SK-N-SH (cell line): ENCODE results near the gene SNRNP25. TPM values are rescaled to one million over a fixed set of nuclear protein-coding genes. Genes with fewer than 3 reads are reported as not detected.

Source experiments
- CTCF ChIA-PET: fragments of 300-600, 350-600 bp; formaldehyde crosslinking; extraction: SDS; loops from one replicate; lab custom pipeline; 2021; lab: Yijun Ruan, JAX
- POLR2A ChIA-PET: fragments of 350-600 bp; sonication (Branson Sonifier 250); formaldehyde crosslinking; extraction: SDS; loops from one replicate; lab custom pipeline; 2020; ENCODE audit warnings: antibody characterized with exemption, inconsistent platforms; lab: Yijun Ruan, JAX
- DNase-seq: peaks from one replicate; pipeline ENCODE4 v3.0.0; 2012
- H2AFZ ChIP-seq: fragments of 200-600 bp; sonication (generic); 2 replicates; pipeline ENCODE4 v1.8.1; 2016; ENCODE audit warnings: antibody characterized with exemption, mild to moderate bottlenecking, low read depth
- H3F3A ChIP-seq: fragments of 200-600 bp; sonication (generic); replicated peaks from 2 replicates; pipeline ENCODE3; 2016; ENCODE audit warnings: antibody characterized with exemption, mild to moderate bottlenecking; ENCODE audit not compliant: insufficient read depth
- H3K27ac ChIP-seq, 2 experiments: fragments of 200-500 bp in 1 of 2; fragments of 200-600 bp in 1 of 2; sonication (Bioruptor generic) in 1 of 2; sonication (generic), shearing (Covaris generic) in 1 of 2; 2 replicates each; pipeline versions ENCODE4 v1.5.1 to v1.6.1; 2014 to 2016; ENCODE audit warnings: low read depth in 2 of 2, inconsistent platforms in 1 of 2, low read length in 1 of 2, mild to moderate bottlenecking in 1 of 2, mixed read lengths in 1 of 2
- H3K27me3 ChIP-seq: fragments of 200-600 bp; sonication (generic), shearing (Covaris generic); 2 replicates; pipeline ENCODE4 v1.6.1; 2016; ENCODE audit warnings: mixed run types; ENCODE audit not compliant: insufficient read depth
- H3K36me3 ChIP-seq, 2 experiments: fragments of 200-500 bp in 1 of 2; fragments of 200-600 bp in 1 of 2; sonication (Bioruptor generic) in 1 of 2; sonication (generic) in 1 of 2; replicated peaks in 1 of 2; 2 replicates each; pipeline versions ENCODE3 to v1.5.1; 2014 to 2016; ENCODE audit warnings: low read length in 1 of 2, mild to moderate bottlenecking in 1 of 2; ENCODE audit not compliant: insufficient read depth in 2 of 2, control insufficient read depth in 1 of 2
- H3K4me1 ChIP-seq, 2 experiments: fragments of 200-500 bp in 1 of 2; fragments of 200-600 bp in 1 of 2; sonication (Bioruptor generic) in 1 of 2; sonication (generic), shearing (Covaris generic) in 1 of 2; 2 replicates each; pipeline versions ENCODE4 v1.5.1 to v1.6.1; 2014 to 2016; ENCODE audit warnings: low read depth in 1 of 2, low read length in 1 of 2, mixed run types in 1 of 2; ENCODE audit not compliant: insufficient read depth in 2 of 2, control insufficient read depth in 1 of 2
- H3K4me2 ChIP-seq: fragments of 200-600 bp; sonication (generic), shearing (Covaris generic); 2 replicates; pipeline ENCODE4 v1.6.1; 2017; ENCODE audit warnings: mixed run types
- H3K4me3 ChIP-seq, 2 experiments: fragments of 200-500 bp in 1 of 2; fragments of 200-600 bp in 1 of 2; sonication (Bioruptor generic) in 1 of 2; sonication (generic), shearing (Covaris generic) in 1 of 2; 2 replicates each; pipeline versions ENCODE4 v1.5.1 to v1.8.1; 2014 to 2016; ENCODE audit warnings: low read depth in 2 of 2, inconsistent platforms in 1 of 2, low read length in 1 of 2, mild to moderate bottlenecking in 1 of 2, mixed read lengths in 1 of 2, moderate library complexity in 1 of 2
- H3K79me2 ChIP-seq: fragments of 200-600 bp; sonication (generic); 2 replicates; pipeline ENCODE4 v1.8.1; 2017; ENCODE audit warnings: mild to moderate bottlenecking; ENCODE audit not compliant: insufficient read depth
- H3K9ac ChIP-seq: fragments of 200-600 bp; sonication (generic); 2 replicates; pipeline ENCODE4 v1.6.1; 2017; ENCODE audit warnings: mixed run types
- H3K9me2 ChIP-seq: fragments of 200-600 bp; sonication (generic); 2 replicates; pipeline ENCODE4 v1.6.1; 2017; ENCODE audit warnings: mixed run types
- H3K9me3 ChIP-seq: fragments of 200-600 bp; sonication (generic); 2 replicates; pipeline ENCODE4 v1.6.1; 2017; ENCODE audit warnings: mixed run types, mild to moderate bottlenecking, moderate library complexity
- H4K20me1 ChIP-seq: fragments of 200-600 bp; sonication (generic); 2 replicates; pipeline ENCODE4 v1.6.1; 2017; ENCODE audit warnings: mild to moderate bottlenecking, mixed run types; ENCODE audit not compliant: insufficient read depth
- ELF1 ChIP-seq: IDR thresholded peaks from 2 replicates; pipeline ENCODE4 v1.4.0; 2012
- FOXJ3 ChIP-seq: sonication (generic); formaldehyde crosslinking; IDR thresholded peaks from 2 replicates; pipeline ENCODE4 v1.5.1; 2020; ENCODE audit warnings: mild to moderate bottlenecking, missing genetic modification reagents
- FOXM1 ChIP-seq: IDR thresholded peaks from 2 replicates; pipeline ENCODE4 v1.4.0; 2012; ENCODE audit warnings: low read depth, mild to moderate bottlenecking
- MAX ChIP-seq: IDR thresholded peaks from 2 replicates; pipeline ENCODE4 v1.4.0; 2012; ENCODE audit warnings: low read depth
- MEF2A ChIP-seq: IDR thresholded peaks from 2 replicates; pipeline ENCODE4 v1.4.0; 2012; ENCODE audit warnings: low read depth, borderline replicate concordance
- RFX5 ChIP-seq: IDR thresholded peaks from 2 replicates; pipeline ENCODE4 v1.6.1; 2012; ENCODE audit warnings: mild to moderate bottlenecking, improper control_type of control experiment, low read length
- RXRA ChIP-seq: IDR thresholded peaks from 2 replicates; pipeline ENCODE4 v1.4.0; 2012; ENCODE audit warnings: low read depth, mild to moderate bottlenecking, borderline replicate concordance
- TEAD4 ChIP-seq: IDR thresholded peaks from 2 replicates; pipeline ENCODE4 v1.4.0; 2012; ENCODE audit warnings: mild to moderate bottlenecking, borderline replicate concordance; ENCODE audit not compliant: insufficient read depth
- WGBS: methylation state at CpG from one replicate; pipeline ENCODE4 v1.1.6; 2017; ENCODE audit warnings: low lambda C conversion rate; 5-methylcytosine and 5-hydroxymethylcytosine counted together
- polyA plus RNA-seq, 3 experiments: library from polyadenylated mRNA; depleted of rRNA; stranded (reverse); fragments of >200 nt; gene quantifications; 2 replicates each; pipeline ENCODE4 v1.2.3, GENCODE V29; 2012
- TF ChIP-seq, protein P1 (sequence below): IDR thresholded peaks from 2 replicates; pipeline ENCODE4 v1.4.0; 2012; ENCODE audit warnings: low read depth, borderline replicate concordance

Gene SNRNP25
- polyA plus RNA-seq, 1 of the 3 experiments (the other 2 are of a cell fraction) = 73.4 TPM

- WGBS = 93% methylated on average over 5 of the region's 5 CpGs
- Histone ChIP-seq H3K27ac (no peak overlapping the region), H4K20me1 (no peaks in the 10 kb centered on the region), H3K27me3 (no peaks in the 10 kb centered on the region), H3K36me3 (peaks cover 5 to 6% of the 10 kb centered on the region in 2 experiments), H3K79me2 (no peaks in the 10 kb centered on the region), H3K9me2 (no peaks in the 10 kb centered on the region), H3K9ac (no peak overlapping the region), H3K4me2 (no peak overlapping the region), H3K4me3 (no peak overlapping the region), H3K4me1 (no peaks in the 10 kb centered on the region; a peak in 1 of 4 replicates)
- no peak for DNase-seq
- CTCF ChIA-PET = interaction anchor here (0.7 to 27.8 kb wide), 8 partner anchors 7 to 258 kb away, joined by 3 to 793 read pairs (median 64); partner anchors contain the start of genes HBQ1 and RHBDF1
- POLR2A ChIA-PET = no interaction called here
- TF ChIP-seq MAX (no peak), TEAD4 (no peak), FOXJ3 (CRISPR knock-in tag) (no peak)
- TF ChIP-seq, all 33 proteins: peak for 0
- Histone ChIP-seq H3K9me3 (no peaks in the 10 kb centered on the region), H2AFZ (no peak overlapping the region), H3F3A (no peaks in the 10 kb centered on the region)
Measured at GRCh38 chr16:104355-104754, 50.7 kb downstream of the SNRNP25 start.

DNA sequence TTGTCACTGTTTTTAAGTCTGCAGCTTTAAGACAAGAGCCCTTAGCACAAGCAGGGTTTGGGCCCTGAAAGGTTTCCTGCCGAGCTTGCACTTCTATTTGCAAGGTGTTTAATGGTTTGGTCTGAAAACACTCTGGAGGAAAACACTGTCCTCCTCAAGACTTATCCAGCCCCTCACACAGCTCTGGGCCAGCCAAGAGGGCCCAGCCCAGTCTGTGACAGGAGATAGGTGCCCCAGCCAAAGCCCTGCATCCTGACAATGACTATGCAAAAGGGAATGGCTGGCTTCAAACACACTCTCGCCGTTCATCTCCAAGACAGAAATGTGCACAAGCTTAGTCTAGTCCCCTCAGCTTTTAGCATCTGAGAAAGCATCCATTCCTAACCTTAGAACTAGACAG is 51.3 kb downstream of the SNRNP25 start:
- no peak overlapping the region for H3K27ac ChIP-seq
- H3K79me2 ChIP-seq = no peaks in the 10 kb centered on the region
- no peak overlapping the region for H3K4me2 ChIP-seq
- no peak overlapping the region for H3K4me3 ChIP-seq
- no peaks in the 10 kb centered on the region for H3K27me3 ChIP-seq
- DNase-seq = no peak
- peaks cover 6 to 11% of the 10 kb centered on the region in 2 experiments for H3K36me3 ChIP-seq
- H3K9me2 ChIP-seq = no peaks in the 10 kb centered on the region
- no peaks in the 10 kb centered on the region for H3F3A ChIP-seq
- H3K9me3 ChIP-seq = no peaks in the 10 kb centered on the region
- no peaks in the 10 kb centered on the region; a peak in 1 of 4 replicates for H3K4me1 ChIP-seq
- ChIA-PET CTCF (interaction anchor here (0.7 to 27.8 kb wide), 8 partner anchors 8 to 257 kb away, joined by 3 to 793 read pairs (median 64); partner anchors contain the start of genes HBQ1 and RHBDF1), POLR2A (no interaction called here)
- no peaks in the 10 kb centered on the region for H4K20me1 ChIP-seq
- H3K9ac ChIP-seq = no peak overlapping the region
- no peak overlapping the region for H2AFZ ChIP-seq
- TF ChIP-seq ELF1 (no peak), MEF2A (no peak), RFX5 (no peak)
- TF ChIP-seq, protein P1, sequence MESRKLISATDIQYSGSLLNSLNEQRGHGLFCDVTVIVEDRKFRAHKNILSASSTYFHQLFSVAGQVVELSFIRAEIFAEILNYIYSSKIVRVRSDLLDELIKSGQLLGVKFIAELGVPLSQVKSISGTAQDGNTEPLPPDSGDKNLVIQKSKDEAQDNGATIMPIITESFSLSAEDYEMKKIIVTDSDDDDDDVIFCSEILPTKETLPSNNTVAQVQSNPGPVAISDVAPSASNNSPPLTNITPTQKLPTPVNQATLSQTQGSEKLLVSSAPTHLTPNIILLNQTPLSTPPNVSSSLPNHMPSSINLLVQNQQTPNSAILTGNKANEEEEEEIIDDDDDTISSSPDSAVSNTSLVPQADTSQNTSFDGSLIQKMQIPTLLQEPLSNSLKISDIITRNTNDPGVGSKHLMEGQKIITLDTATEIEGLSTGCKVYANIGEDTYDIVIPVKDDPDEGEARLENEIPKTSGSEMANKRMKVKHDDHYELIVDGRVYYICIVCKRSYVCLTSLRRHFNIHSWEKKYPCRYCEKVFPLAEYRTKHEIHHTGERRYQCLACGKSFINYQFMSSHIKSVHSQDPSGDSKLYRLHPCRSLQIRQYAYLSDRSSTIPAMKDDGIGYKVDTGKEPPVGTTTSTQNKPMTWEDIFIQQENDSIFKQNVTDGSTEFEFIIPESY = no peak
- TF ChIP-seq, all 33 proteins: peak for 0
- 93% methylated on average over 3 of the region's 3 CpGs for WGBS

- no peak for TF ChIP-seq FOXM1
- TF ChIP-seq, protein P1 = no peak
- TF ChIP-seq RXRA = no peak
- Histone ChIP-seq H4K20me1 (no peaks in the 10 kb centered on the region), H3K27me3 (no peaks in the 10 kb centered on the region), H3K9me2 (no peaks in the 10 kb centered on the region), H3K9ac (no peak overlapping the region), H3F3A (no peaks in the 10 kb centered on the region), H3K4me3 (no peak overlapping the region), H3K4me1 (no peaks in the 10 kb centered on the region; a peak in 1 of 4 replicates), H3K36me3 (peaks cover 10 to 14% of the 10 kb centered on the region in 2 experiments), H2AFZ (no peak overlapping the region), H3K79me2 (no peaks in the 10 kb centered on the region), H3K27ac (no peak overlapping the region), H3K9me3 (no peaks in the 10 kb centered on the region), H3K4me2 (no peak overlapping the region)
- CTCF ChIA-PET = interaction anchor here (1.6 to 27.8 kb wide), 9 partner anchors 8 to 257 kb away, joined by 5 to 793 read pairs (median 55); partner anchors contain the start of genes HBQ1 and RHBDF1
- 94% methylated on average over 6 of the region's 6 CpGs for WGBS
- DNase-seq = no peak
- POLR2A ChIA-PET = no interaction called here
Measured at GRCh38 chr16:105521-105920, 51.9 kb downstream of the SNRNP25 start.
